Adipocyte (in vitro differentiated cells): Measurements from ENCODE around the gene GJA10.

Source experiments
- DNase-seq: peaks from one replicate; pipeline ENCODE4 v3.0.0-alpha.2; 2015; ENCODE audit warnings: low read depth
- H3K27me3 ChIP-seq: replicated peaks from 2 replicates; pipeline ENCODE4 v1.7.0; 2013; ENCODE audit warnings: mild to moderate bottlenecking, low read length, moderate library complexity; ENCODE audit not compliant: control insufficient read depth, insufficient read depth
- H3K36me3 ChIP-seq: 2 replicates; pipeline ENCODE4 v1.7.0; 2013; ENCODE audit warnings: low read length, mild to moderate bottlenecking, moderate library complexity; ENCODE audit not compliant: control insufficient read depth, insufficient read depth, severe bottlenecking
- H3K4me1 ChIP-seq: 2 replicates; pipeline ENCODE4 v1.7.0; 2013; ENCODE audit warnings: mild to moderate bottlenecking, low read length, moderate library complexity; ENCODE audit not compliant: control insufficient read depth, insufficient read depth
- H3K4me3 ChIP-seq: 2 replicates; pipeline ENCODE4 v1.7.0; 2013; ENCODE audit warnings: mild to moderate bottlenecking, low read length, moderate library complexity
- H3K9ac ChIP-seq: 2 replicates; pipeline ENCODE4 v1.7.0; 2013; ENCODE audit warnings: mild to moderate bottlenecking, low read length, moderate library complexity
- H3K9me3 ChIP-seq: 2 replicates; pipeline ENCODE4 v1.7.0; 2013; ENCODE audit warnings: mild to moderate bottlenecking, low read length, moderate library complexity; ENCODE audit not compliant: control insufficient read depth

The GJA10 gene

GRCh38 chr6:89917801-89918366, 23.6 kb downstream of the GJA10 start:
- H3K4me1 ChIP-seq, result peaks cover 3% of the 10 kb centered on the region
- H3K9me3 ChIP-seq, result peaks cover 22% of the 10 kb centered on the region
- DNase-seq, result no peak
- H3K4me3 ChIP-seq, result no peak overlapping the region
- H3K36me3 ChIP-seq, result no peaks in the 10 kb centered on the region
- no peak overlapping the region for H3K9ac ChIP-seq
- peaks cover 9% of the 10 kb centered on the region for H3K27me3 ChIP-seq

- no peak overlapping the region for H3K9ac ChIP-seq
- H3K4me1 ChIP-seq, result peaks cover 3% of the 10 kb centered on the region
- no peak overlapping the region for H3K4me3 ChIP-seq
- DNase-seq, result no peak
- no peaks in the 10 kb centered on the region for H3K36me3 ChIP-seq
- peaks cover 9% of the 10 kb centered on the region for H3K27me3 ChIP-seq
- peaks cover 11% of the 10 kb centered on the region for H3K9me3 ChIP-seq
These were observed 26.9 kb downstream of the GJA10 start for GRCh38 chr6:89921197-89921596.

GRCh38 chr6:89921691-89922090, 27.4 kb downstream of the GJA10 start:
- no peak for DNase-seq
- H3K9ac ChIP-seq, result no peak overlapping the region
- no peaks in the 10 kb centered on the region for H3K36me3 ChIP-seq
- no peak overlapping the region for H3K4me3 ChIP-seq
- peaks cover 6% of the 10 kb centered on the region for H3K9me3 ChIP-seq
- H3K4me1 ChIP-seq, result peaks cover 3% of the 10 kb centered on the region
- H3K27me3 ChIP-seq, result peaks cover 9% of the 10 kb centered on the region

GRCh38 chr6:89924231-89924630, 30.0 kb downstream of the GJA10 start:
- H3K9ac ChIP-seq, result no peak overlapping the region
- no peak overlapping the region for H3K4me3 ChIP-seq
- H3K4me1 ChIP-seq, result peaks cover 3% of the 10 kb centered on the region
- no peaks in the 10 kb centered on the region for H3K9me3 ChIP-seq
- H3K36me3 ChIP-seq, result no peaks in the 10 kb centered on the region
- no peak for DNase-seq
- H3K27me3 ChIP-seq, result peaks cover 6% of the 10 kb centered on the region

- H3K9me3 ChIP-seq, result no peaks in the 10 kb centered on the region
These were observed 31.6 kb downstream of the GJA10 start for GRCh38 chr6:89925826-89926225.

GRCh38 chr6:89927264-89927663, 33.0 kb downstream of the GJA10 start:
- Histone ChIP-seq H3K9ac (no peak overlapping the region), H3K27me3 (no peaks in the 10 kb centered on the region), H3K4me1 (no peaks in the 10 kb centered on the region), H3K4me3 (no peak overlapping the region), H3K36me3 (no peaks in the 10 kb centered on the region), H3K9me3 (no peaks in the 10 kb centered on the region)
- DNase-seq, result no peak

More at GRCh38 chr6:89925826-89926225, 31.6 kb downstream of the GJA10 start:
- H3K27me3 ChIP-seq, result peaks cover 6% of the 10 kb centered on the region
- H3K9ac ChIP-seq, result no peak overlapping the region
- H3K4me3 ChIP-seq, result no peak overlapping the region
- H3K36me3 ChIP-seq, result no peaks in the 10 kb centered on the region
- H3K4me1 ChIP-seq, result peaks cover 3% of the 10 kb centered on the region
- DNase-seq, result no peak

GRCh38 chr6:89927791-89928550, 33.7 kb downstream of the GJA10 start:
- no peak for DNase-seq

GRCh38 chr6:89928604-89929003, 34.3 kb downstream of the GJA10 start:
- Histone ChIP-seq H3K9ac (no peak overlapping the region), H3K27me3 (no peaks in the 10 kb centered on the region), H3K4me1 (no peaks in the 10 kb centered on the region), H3K36me3 (no peaks in the 10 kb centered on the region), H3K4me3 (no peak overlapping the region), H3K9me3 (no peaks in the 10 kb centered on the region)
- peak; percentile 17 for DNase-seq

More at GRCh38 chr6:89927791-89928550, 33.7 kb downstream of the GJA10 start:
- no peak overlapping the region for H3K9ac ChIP-seq
- no peaks in the 10 kb centered on the region for H3K36me3 ChIP-seq
- H3K27me3 ChIP-seq, result no peaks in the 10 kb centered on the region
- no peaks in the 10 kb centered on the region for H3K4me1 ChIP-seq
- H3K4me3 ChIP-seq, result no peak overlapping the region
- no peaks in the 10 kb centered on the region for H3K9me3 ChIP-seq

GRCh38 chr6:89930789-89931188, 36.5 kb downstream of the GJA10 start:
- H3K4me3 ChIP-seq, result no peak overlapping the region
- no peak for DNase-seq
- H3K27me3 ChIP-seq, result no peaks in the 10 kb centered on the region
- no peaks in the 10 kb centered on the region for H3K36me3 ChIP-seq
- H3K9me3 ChIP-seq, result no peaks in the 10 kb centered on the region
- no peak overlapping the region for H3K9ac ChIP-seq
- H3K4me1 ChIP-seq, result no peaks in the 10 kb centered on the region

- Histone ChIP-seq H3K27me3 (no peaks in the 10 kb centered on the region), H3K4me1 (no peaks in the 10 kb centered on the region), H3K9ac (no peak overlapping the region), H3K36me3 (no peaks in the 10 kb centered on the region), H3K9me3 (no peaks in the 10 kb centered on the region), H3K4me3 (no peak overlapping the region)
- DNase-seq, result no peak
These were observed 38.1 kb downstream of the GJA10 start for GRCh38 chr6:89932245-89932802.

GRCh38 chr6:89934685-89935366, 40.6 kb downstream of the GJA10 start:
- H3K36me3 ChIP-seq, result no peaks in the 10 kb centered on the region
- H3K4me3 ChIP-seq, result no peak overlapping the region
- H3K9ac ChIP-seq, result no peak overlapping the region
- no peaks in the 10 kb centered on the region for H3K9me3 ChIP-seq
- no peaks in the 10 kb centered on the region for H3K27me3 ChIP-seq
- no peaks in the 10 kb centered on the region for H3K4me1 ChIP-seq
- no peak for DNase-seq
